ENCODE measurements around the gene WNT5B.
A peak's percentile ranks its signal among the peaks of the same experiment; 100 is the strongest.
"Not testable (repeated sequence)": the region's sequence is repeated elsewhere in the genome, so short reads cannot be mapped to it uniquely, and the experiment has no call there.

WNT5B gene

DNA sequence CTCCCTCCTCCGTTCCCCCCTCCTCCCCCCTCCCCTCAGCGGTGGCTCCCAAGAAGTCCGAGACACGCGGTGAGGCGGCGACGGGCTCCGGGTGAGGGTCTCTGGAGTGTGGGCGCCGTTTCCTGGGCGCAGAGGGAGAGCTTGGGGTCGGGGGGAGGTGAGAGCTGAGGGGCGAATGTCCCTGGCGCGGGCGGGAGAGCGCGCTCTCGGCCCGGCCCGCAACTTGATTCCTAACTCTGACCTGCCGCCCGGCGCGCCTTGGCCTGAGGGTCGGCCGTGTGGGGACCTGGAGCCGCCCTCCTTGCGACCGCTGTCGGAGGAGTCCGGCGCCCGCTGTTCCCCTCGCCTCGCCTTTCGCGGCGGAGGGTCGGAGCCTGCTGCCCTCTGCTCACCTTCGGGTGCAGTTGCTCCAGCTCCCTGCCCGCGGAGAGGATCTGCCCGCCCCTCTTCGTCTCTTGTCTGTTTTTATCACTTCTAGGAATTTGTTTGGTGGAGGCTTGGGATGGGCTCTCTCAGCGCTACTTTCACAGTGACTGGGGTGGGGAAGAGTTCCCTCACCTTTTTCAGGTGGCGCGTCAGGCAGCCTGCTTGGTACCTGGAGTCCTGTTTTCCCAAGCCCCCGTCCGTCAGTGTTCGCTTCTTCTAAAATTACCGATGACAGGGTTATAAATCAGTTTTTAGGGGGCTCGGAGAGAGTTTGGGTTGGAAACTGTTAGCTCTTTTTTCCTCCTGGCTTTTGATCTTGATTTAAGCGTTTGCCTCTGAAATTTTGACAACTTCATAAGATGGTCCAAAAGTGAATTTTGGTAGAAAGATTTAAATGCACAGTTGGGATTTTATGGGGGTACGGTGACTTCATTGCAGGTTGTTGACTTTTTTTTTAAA, 62.3 kb downstream of the WNT5B start:
- peak; percentile 13 for DNase-seq (ENCODE audit: low read depth)

DNA sequence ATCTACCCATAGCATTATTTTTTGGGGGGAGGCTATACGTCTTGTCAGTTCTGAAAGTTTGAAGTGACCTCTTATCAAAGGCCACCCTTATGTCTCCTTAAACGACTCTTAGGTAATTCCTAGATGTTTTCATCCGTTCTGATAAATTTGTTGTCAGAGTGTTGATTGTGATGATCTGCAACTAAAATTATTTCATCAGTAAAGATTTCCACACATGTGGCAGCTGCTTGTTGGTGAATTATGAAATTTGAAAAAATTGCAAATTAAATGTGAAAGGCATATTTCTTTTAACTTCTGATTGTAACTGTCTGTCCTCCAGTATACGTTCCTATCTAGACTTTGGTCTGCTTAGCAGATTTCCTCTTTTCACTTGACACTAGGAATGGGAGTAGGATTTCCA, 63.2 kb downstream of the WNT5B start:
- no peak for DNase-seq (ENCODE audit: low read depth)

DNA sequence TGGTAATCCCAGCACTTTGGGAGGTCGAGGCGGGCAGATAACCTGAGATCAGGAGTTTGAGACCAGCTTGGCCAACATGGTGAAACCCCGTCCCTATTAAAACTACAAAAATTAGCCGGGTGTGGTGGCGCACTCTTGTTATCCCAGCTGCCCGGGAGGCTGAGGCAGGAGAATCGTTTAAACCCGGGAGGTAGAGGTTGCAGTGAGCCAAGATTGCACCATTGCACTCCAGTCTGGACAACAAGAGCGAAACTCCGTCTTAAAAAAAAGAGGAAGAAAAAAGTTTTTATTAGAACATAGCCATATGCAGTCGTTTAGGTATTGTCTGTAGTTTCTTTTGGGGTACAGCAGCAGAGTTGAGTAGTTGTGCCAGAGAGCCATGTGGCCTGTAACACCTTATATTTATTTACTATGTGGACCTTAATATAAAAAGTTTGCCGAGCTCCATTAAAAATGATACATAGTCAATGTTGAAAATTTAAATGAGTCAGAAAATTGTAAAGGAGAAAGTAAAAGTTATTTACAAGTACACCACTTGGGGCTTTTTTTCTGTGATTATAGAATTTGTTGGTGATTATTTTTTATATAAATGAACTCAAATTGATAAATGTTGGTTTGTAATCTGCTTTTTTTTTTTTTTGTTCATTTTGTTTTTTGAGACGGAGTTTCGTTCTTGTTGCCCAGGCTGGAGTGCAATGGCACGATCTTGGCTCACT, 64.0 kb downstream of the WNT5B start:
- DNase-seq (ENCODE audit: low read depth), result no peak

DNA sequence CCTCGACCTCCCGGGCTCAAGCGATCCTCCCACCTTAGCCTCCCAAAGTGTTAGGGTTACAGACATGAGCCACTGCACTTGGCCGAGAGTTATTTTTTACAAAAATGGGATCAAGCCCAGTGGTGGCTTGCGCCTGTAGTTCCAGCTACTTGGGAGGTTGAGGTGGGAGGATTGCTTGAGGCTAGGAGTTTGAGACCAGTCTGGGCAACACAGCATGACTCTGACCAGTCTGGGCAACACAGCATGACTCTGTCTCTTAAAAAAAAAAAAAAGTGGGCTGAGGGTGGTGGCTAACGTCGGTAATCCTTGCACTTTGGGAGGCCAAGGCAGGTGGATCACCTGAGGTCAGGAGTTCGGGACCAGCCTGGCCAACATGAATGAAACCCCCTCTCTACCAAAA, 66.1 kb downstream of the WNT5B start:
- not testable (repeated sequence) for DNase-seq (ENCODE audit: low read depth)

DNA sequence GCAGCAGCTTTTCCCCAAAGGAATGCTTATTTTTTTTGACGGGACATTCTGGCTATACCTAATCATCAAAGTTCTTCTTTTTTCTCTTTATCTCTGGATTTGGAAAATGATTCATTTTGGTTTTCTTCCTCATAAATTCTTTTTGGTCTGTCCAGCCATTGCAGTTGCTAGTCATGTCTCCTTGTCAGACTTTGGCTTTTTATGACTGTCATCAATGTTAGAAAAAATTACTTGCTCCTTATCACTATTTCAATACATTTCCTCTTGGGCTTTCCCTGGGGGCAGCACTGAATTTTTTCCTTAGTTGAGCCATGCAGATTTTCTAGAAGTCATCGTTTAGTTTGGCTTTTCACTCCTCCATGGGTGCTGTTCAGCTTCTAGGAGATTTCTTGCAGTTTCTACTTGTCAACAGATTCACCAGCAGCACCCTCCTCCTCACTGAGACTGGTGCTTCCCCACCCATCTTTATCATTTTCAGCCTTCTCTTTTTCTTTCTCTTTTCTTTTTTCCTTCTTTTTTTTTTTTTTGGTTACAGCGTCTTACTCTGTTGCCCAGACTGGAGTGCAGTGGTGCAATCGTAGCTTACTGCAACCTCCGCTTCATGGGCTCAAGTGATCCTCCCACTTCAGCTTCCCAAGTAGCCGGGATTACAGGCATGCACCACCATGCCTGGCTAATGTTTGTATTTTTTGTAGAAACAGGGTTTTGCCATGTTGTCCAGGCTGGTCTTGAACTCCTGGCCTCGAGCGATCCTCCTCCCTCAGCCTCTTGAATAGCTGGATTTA, 67.0 kb downstream of the WNT5B start:
- DNase-seq (ENCODE audit: low read depth), result no peak

DNA sequence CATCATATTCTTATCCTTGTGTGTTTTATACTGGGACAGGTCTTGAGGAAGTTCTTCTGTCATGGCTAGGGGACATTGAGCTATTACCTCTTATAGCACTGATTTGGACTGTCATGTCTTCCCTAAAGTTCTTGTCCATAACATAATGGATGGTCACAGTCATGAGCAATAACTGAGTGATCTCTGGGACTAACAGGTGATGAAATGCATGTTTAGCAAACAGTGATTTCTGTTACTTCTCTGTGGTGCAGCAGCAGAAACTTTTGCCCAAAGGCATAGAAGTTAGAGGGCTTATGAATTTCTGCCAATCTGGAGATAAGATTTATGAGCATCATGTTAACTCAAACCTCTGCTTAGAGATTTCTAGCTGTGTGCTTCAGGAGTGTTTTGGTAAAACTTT, 67.8 kb downstream of the WNT5B start:
- no peak for DNase-seq (ENCODE audit: low read depth)

Measured in activated T-cell treated with anti-CD3 and anti-CD28 coated beads for 1 hour (primary cell).